ENCODE measurements around the gene CDC25A. TPM values are rescaled to one million over a fixed set of nuclear protein-coding genes. Genes with fewer than 3 reads are reported as not detected.

The CDC25A gene
- total and polyA plus RNA-seq, 8 donors, result 0.28 to 1.1 (median 0.72) TPM

GRCh38 chr3:48189321-48189720, 1.1 kb upstream of the CDC25A start:
- Histone ChIP-seq H3K27me3 (no peaks in the 10 kb centered on the region), H3K9me3 (no peaks in the 10 kb centered on the region), H3K27ac (no peak overlapping the region), H3K4me1 (peaks cover 0 to 7% (median 0%) of the 10 kb centered on the region in 3 donors), H3K36me3 (no peaks in the 10 kb centered on the region), H3K4me3 (no peak overlapping the region)
- TF ChIP-seq, protein P1, sequence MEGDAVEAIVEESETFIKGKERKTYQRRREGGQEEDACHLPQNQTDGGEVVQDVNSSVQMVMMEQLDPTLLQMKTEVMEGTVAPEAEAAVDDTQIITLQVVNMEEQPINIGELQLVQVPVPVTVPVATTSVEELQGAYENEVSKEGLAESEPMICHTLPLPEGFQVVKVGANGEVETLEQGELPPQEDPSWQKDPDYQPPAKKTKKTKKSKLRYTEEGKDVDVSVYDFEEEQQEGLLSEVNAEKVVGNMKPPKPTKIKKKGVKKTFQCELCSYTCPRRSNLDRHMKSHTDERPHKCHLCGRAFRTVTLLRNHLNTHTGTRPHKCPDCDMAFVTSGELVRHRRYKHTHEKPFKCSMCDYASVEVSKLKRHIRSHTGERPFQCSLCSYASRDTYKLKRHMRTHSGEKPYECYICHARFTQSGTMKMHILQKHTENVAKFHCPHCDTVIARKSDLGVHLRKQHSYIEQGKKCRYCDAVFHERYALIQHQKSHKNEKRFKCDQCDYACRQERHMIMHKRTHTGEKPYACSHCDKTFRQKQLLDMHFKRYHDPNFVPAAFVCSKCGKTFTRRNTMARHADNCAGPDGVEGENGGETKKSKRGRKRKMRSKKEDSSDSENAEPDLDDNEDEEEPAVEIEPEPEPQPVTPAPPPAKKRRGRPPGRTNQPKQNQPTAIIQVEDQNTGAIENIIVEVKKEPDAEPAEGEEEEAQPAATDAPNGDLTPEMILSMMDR (IDR thresholded peaks at IDR 0.05), result no peak
- FAIRE-seq (no peak), DNase-seq (no peak), ATAC-seq (no peak)
- 78 to 80% methylated on average over 6 of the region's 6 CpGs for WGBS, 2 donors
- intact Hi-C loops (cut with DNase I), result no loop called here

GRCh38 chr3:48187579-48188265, 495 bp downstream of the CDC25A start:
- ATAC-seq (peak; percentile 51 to 85 (median 56)), FAIRE-seq (no peak), DNase-seq (peak in 5 of 6 donors; percentile 73 to 94 (median 81))
- H3K4me1 ChIP-seq, result peaks cover 0 to 7% (median 0%) of the 10 kb centered on the region in 3 donors
- intact Hi-C loops (cut with DNase I), result no loop called here
- peak overlapping the region in 1 of 4 donors; percentile 23 for H3K27ac ChIP-seq
- TF ChIP-seq, protein P1 (IDR thresholded peaks at IDR 0.05), result no peak
- 0 to 1% methylated on average over 58 to 87 of the region's 87 CpGs for WGBS, 2 donors
- H3K27me3 ChIP-seq, result no peaks in the 10 kb centered on the region
- peak overlapping the region; percentile 48 to 81 (median 73) for H3K4me3 ChIP-seq
- no peaks in the 10 kb centered on the region for H3K9me3 ChIP-seq
- H3K36me3 ChIP-seq, result no peaks in the 10 kb centered on the region

GRCh38 chr3:48187301-48187578, 977 bp downstream of the CDC25A start:
- Histone ChIP-seq H3K4me1 (peaks cover 0 to 7% (median 0%) of the 10 kb centered on the region in 3 donors), H3K27me3 (no peaks in the 10 kb centered on the region), H3K27ac (peak overlapping the region in 1 of 4 donors; percentile 23), H3K9me3 (no peaks in the 10 kb centered on the region), H3K4me3 (peak overlapping the region; percentile 48 to 81 (median 73)), H3K36me3 (no peaks in the 10 kb centered on the region)
- FAIRE-seq (no peak), DNase-seq (no peak), ATAC-seq (no peak)
- intact Hi-C loops (cut with DNase I), result no loop called here
- 11 to 15% methylated on average over 8 of the region's 8 CpGs for WGBS, 2 donors
- TF ChIP-seq, protein P1 (IDR thresholded peaks at IDR 0.05), result no peak

DNA sequence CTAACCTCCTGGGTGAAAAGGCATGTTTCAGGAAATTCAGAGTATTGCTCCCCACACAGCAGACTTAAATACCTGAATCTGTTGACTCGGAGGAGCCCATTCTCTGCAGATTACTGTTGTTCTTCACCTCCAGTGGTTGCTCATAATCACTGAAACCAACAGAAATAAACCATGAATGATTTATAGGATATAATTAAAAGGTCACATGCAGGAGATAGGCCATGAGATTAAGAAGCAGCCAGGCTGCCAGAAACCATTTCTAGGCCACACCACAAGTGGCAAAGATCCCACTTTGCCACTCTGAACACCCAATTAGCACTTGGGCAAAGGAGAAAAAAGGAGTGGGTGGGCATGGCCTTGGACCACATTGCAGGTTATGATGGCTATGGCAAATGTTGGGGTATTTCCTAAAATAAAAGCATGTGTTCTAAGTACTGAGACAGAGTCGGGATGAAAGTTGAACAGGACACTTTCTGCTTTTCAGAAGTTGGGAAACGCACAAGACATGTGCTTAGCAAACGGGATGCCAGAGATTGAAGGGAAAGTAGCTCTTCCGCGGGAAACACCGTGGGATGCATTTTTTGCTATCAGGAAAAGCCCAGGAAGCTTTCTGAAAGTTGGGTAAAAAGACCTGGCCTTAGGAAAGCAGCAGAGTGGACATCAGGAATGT, 1.5 kb downstream of the CDC25A start:
- intact Hi-C loops (cut with DNase I), result no loop called here
- WGBS, 2 donors, result 39 to 52% methylated on average over 7 of the region's 7 CpGs
- TF ChIP-seq, protein P1 (IDR thresholded peaks at IDR 0.05), result no peak
- Histone ChIP-seq H3K27ac (no peak overlapping the region), H3K27me3 (no peaks in the 10 kb centered on the region), H3K4me1 (peaks cover 0 to 7% (median 0%) of the 10 kb centered on the region in 3 donors), H3K9me3 (no peaks in the 10 kb centered on the region), H3K4me3 (peak overlapping the region in 1 of 4 donors; percentile 81), H3K36me3 (no peaks in the 10 kb centered on the region)
- ATAC-seq, result no peak
- DNase-seq, result peak in 1 of 6 donors; percentile 7
- FAIRE-seq, result no peak

GRCh38 chr3:48185129-48185528, 3.1 kb downstream of the CDC25A start:
- ATAC-seq (no peak), DNase-seq (no peak), FAIRE-seq (no peak)
- TF ChIP-seq, protein P1 (IDR thresholded peaks at IDR 0.05), result no peak
- Histone ChIP-seq H3K4me3 (no peak overlapping the region), H3K27me3 (no peaks in the 10 kb centered on the region), H3K36me3 (no peaks in the 10 kb centered on the region), H3K4me1 (peaks cover 0 to 7% (median 0%) of the 10 kb centered on the region in 3 donors), H3K9me3 (no peaks in the 10 kb centered on the region), H3K27ac (no peak overlapping the region)
- WGBS, 2 donors, result 84 to 94% methylated on average over 4 of the region's 4 CpGs
- intact Hi-C loops (cut with DNase I), result no loop called here
